Endothelial cell of umbilical vein (primary cell): ENCODE results near the gene WASF3.

ENCODE experiments used
- POLR2A ChIP-seq: IDR thresholded peaks from 2 replicates; pipeline ENCODE4 v1.6.1; 2012; ENCODE audit warnings: low read depth, mild to moderate bottlenecking, control low read depth, low read length
- POLR2AphosphoS5 ChIP-seq: IDR thresholded peaks from 2 replicates; pipeline ENCODE4 v1.6.1; 2012; ENCODE audit warnings: low read depth, mild to moderate bottlenecking, control low read depth, low read length, moderate library complexity; ENCODE audit not compliant: insufficient read depth
- TF ChIP-seq, protein P1 (sequence below), 2 donors: IDR thresholded peaks; 1 replicate in 1 of 2; 2 replicates in 1 of 2; pipeline ENCODE4 v1.5.1; 2011; ENCODE audit warnings: low read length in 2 of 2, mild to moderate bottlenecking in 2 of 2, moderate library complexity in 2 of 2, control low read depth in 1 of 2, inconsistent platforms in 1 of 2, low read depth in 1 of 2; ENCODE audit not compliant: insufficient read depth in 1 of 2; ENCODE audit errors: extremely low read depth in 1 of 2
- TF ChIP-seq, protein P2 (sequence below): IDR thresholded peaks from 2 replicates; pipeline ENCODE4 v1.6.1; 2011; ENCODE audit not compliant: insufficient read depth, insufficient read length

DNA sequence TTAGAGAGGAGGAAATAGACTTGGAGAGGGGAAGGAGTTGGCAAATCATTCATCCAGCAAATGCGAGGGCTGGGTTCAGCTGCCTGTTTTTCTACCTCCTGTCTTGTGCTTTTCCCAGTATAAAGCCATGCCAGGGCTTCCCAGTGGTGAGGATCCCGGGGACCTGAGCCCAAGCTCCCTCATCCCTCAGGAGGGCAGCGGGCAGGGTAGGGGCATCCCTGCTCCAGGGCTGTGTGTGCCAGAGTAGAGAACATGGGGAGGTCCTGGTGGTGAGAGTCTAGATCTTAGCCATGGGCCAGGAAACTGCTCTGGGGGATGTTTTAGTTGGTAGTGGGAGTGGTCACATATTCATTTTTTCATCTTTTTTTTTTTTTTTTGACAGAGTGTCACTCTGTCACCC, 159.5 kb downstream of the WASF3 start:
- TF ChIP-seq POLR2AphosphoS5 (no peak), POLR2A (no peak)
- TF ChIP-seq, protein P1, sequence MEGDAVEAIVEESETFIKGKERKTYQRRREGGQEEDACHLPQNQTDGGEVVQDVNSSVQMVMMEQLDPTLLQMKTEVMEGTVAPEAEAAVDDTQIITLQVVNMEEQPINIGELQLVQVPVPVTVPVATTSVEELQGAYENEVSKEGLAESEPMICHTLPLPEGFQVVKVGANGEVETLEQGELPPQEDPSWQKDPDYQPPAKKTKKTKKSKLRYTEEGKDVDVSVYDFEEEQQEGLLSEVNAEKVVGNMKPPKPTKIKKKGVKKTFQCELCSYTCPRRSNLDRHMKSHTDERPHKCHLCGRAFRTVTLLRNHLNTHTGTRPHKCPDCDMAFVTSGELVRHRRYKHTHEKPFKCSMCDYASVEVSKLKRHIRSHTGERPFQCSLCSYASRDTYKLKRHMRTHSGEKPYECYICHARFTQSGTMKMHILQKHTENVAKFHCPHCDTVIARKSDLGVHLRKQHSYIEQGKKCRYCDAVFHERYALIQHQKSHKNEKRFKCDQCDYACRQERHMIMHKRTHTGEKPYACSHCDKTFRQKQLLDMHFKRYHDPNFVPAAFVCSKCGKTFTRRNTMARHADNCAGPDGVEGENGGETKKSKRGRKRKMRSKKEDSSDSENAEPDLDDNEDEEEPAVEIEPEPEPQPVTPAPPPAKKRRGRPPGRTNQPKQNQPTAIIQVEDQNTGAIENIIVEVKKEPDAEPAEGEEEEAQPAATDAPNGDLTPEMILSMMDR (IDR thresholded peaks at IDR 0.05; ENCODE audit: extremely low read depth in 1 of 2, insufficient read depth in 1 of 2, low read depth in 1 of 2, low read length in 2 of 2): no peak
- TF ChIP-seq, protein P2, sequence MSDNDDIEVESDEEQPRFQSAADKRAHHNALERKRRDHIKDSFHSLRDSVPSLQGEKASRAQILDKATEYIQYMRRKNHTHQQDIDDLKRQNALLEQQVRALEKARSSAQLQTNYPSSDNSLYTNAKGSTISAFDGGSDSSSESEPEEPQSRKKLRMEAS: no peak
